ENCODE data around the gene TADA3.

Gene TADA3

GRCh38 chr3:9820543-9820942 lies 28.3 kb upstream of the TADA3 start:
- Mint-ChIP-seq H3K27me3 (no peaks in the 10 kb centered on the region), H3K9me3 (no peaks in the 10 kb centered on the region), H3K27ac (no peak overlapping the region), H3K4me1 (ENCODE audit: low read depth in 2 of 2) (peaks cover 2 to 3% of the 10 kb centered on the region in 2 donors), H3K36me3 (ENCODE audit: insufficient read depth) (peaks cover 6% of the 10 kb centered on the region), H3K4me3 (no peak overlapping the region)
- ATAC-seq (replicated peaks), result no peak
- no peak for DNase-seq

GRCh38 chr3:9818666-9819335 lies 26.5 kb upstream of the TADA3 start:
- no peak for DNase-seq
- Mint-ChIP-seq H3K4me3 (no peak overlapping the region), H3K36me3 (ENCODE audit: insufficient read depth) (peaks cover 6% of the 10 kb centered on the region), H3K9me3 (no peaks in the 10 kb centered on the region), H3K4me1 (ENCODE audit: low read depth in 2 of 2) (peaks cover under 1 to 2% of the 10 kb centered on the region in 2 donors), H3K27ac (peak overlapping the region in 1 of 2 donors; percentile 10), H3K27me3 (no peaks in the 10 kb centered on the region)
- ATAC-seq (replicated peaks), result no peak

GRCh38 chr3:9817436-9817835 lies 25.2 kb upstream of the TADA3 start:
- no peaks in the 10 kb centered on the region for H3K9me3 Mint-ChIP-seq
- H3K27me3 Mint-ChIP-seq, result no peaks in the 10 kb centered on the region
- H3K27ac Mint-ChIP-seq, result peak overlapping the region in 1 of 2 donors; percentile 72
- peaks cover 0 to 2% of the 10 kb centered on the region in 2 donors for H3K4me1 Mint-ChIP-seq (ENCODE audit: low read depth in 2 of 2)
- no peak for DNase-seq
- peaks cover 10% of the 10 kb centered on the region for H3K36me3 Mint-ChIP-seq (ENCODE audit: insufficient read depth)
- H3K4me3 Mint-ChIP-seq, result no peak overlapping the region
- no peak for ATAC-seq (replicated peaks)

- no peak for DNase-seq
- Mint-ChIP-seq H3K27me3 (no peaks in the 10 kb centered on the region), H3K4me3 (no peak overlapping the region), H3K9me3 (no peaks in the 10 kb centered on the region), H3K36me3 (ENCODE audit: insufficient read depth) (peaks cover 13% of the 10 kb centered on the region), H3K27ac (no peak overlapping the region), H3K4me1 (ENCODE audit: low read depth in 2 of 2) (peaks cover 5 to 8% of the 10 kb centered on the region in 2 donors)
- no peak for ATAC-seq (replicated peaks)
These were observed 23.7 kb upstream of the TADA3 start for GRCh38 chr3:9815986-9816385.

GRCh38 chr3:9812870-9813483 lies 20.7 kb upstream of the TADA3 start:
- Mint-ChIP-seq H3K27me3 (no peaks in the 10 kb centered on the region), H3K27ac (peak overlapping the region in 1 of 2 donors; percentile 63), H3K9me3 (no peaks in the 10 kb centered on the region), H3K4me1 (ENCODE audit: low read depth in 2 of 2) (peaks cover 30 to 32% of the 10 kb centered on the region in 2 donors), H3K4me3 (no peak overlapping the region), H3K36me3 (ENCODE audit: insufficient read depth) (peaks cover 17% of the 10 kb centered on the region)
- DNase-seq (no peak), ATAC-seq (replicated peaks) (no peak)

- Mint-ChIP-seq H3K4me1 (ENCODE audit: low read depth in 2 of 2) (peaks cover 40 to 42% of the 10 kb centered on the region in 2 donors), H3K27ac (peak overlapping the region; percentile 33 to 99)
These were observed 18.6 kb upstream of the TADA3 start for GRCh38 chr3:9810846-9811245.

GRCh38 chr3:9810433-9810770 lies 18.1 kb upstream of the TADA3 start:
- Mint-ChIP-seq H3K27ac (peak overlapping the region; percentile 33 to 99), H3K4me3 (peak overlapping the region; percentile 90 to 94), H3K27me3 (no peaks in the 10 kb centered on the region), H3K9me3 (no peaks in the 10 kb centered on the region), H3K4me1 (ENCODE audit: low read depth in 2 of 2) (peaks cover 44% of the 10 kb centered on the region in 2 donors), H3K36me3 (ENCODE audit: insufficient read depth) (peaks cover 34% of the 10 kb centered on the region)
- DNase-seq (no peak), ATAC-seq (replicated peaks) (no peak)

More at GRCh38 chr3:9810846-9811245, 18.6 kb upstream of the TADA3 start:
- Mint-ChIP-seq H3K27me3 (no peaks in the 10 kb centered on the region), H3K9me3 (no peaks in the 10 kb centered on the region), H3K36me3 (ENCODE audit: insufficient read depth) (peaks cover 30% of the 10 kb centered on the region), H3K4me3 (peak overlapping the region; percentile 90 to 94)
- ATAC-seq (replicated peaks) (no peak), DNase-seq (no peak)

- Mint-ChIP-seq H3K27me3 (no peaks in the 10 kb centered on the region), H3K4me1 (ENCODE audit: low read depth in 2 of 2) (peaks cover 45 to 46% of the 10 kb centered on the region in 2 donors), H3K9me3 (no peaks in the 10 kb centered on the region), H3K4me3 (peak within 1 kb of the TSS; percentile 90 to 94), H3K36me3 (ENCODE audit: insufficient read depth) (peaks cover 40% of the 10 kb centered on the region), H3K27ac (peak within 1 kb of the TSS; percentile 98 to 99)
- peak; percentile 25 to 30 (median 26) for DNase-seq
- ATAC-seq (replicated peaks), result peak; percentile 70
These were observed 17.6 kb upstream of the TADA3 start, which contains the start of gene TTLL3 for GRCh38 chr3:9809615-9810432. Gene TTLL3 (plus strand): TSS chr3:9810262. CDS start chr3:9810662, 400 bp downstream.

GRCh38 chr3:9809239-9809614 lies 17.0 kb upstream of the TADA3 start:
- peaks cover 46% of the 10 kb centered on the region for H3K36me3 Mint-ChIP-seq (ENCODE audit: insufficient read depth)
- H3K4me3 Mint-ChIP-seq, result peak overlapping the region; percentile 90 to 94
- peak overlapping the region; percentile 98 to 99 for H3K27ac Mint-ChIP-seq
- peaks cover 45 to 46% of the 10 kb centered on the region in 2 donors for H3K4me1 Mint-ChIP-seq (ENCODE audit: low read depth in 2 of 2)
- H3K27me3 Mint-ChIP-seq, result no peaks in the 10 kb centered on the region
- ATAC-seq (replicated peaks), result no peak
- DNase-seq, result no peak
- no peaks in the 10 kb centered on the region for H3K9me3 Mint-ChIP-seq

GRCh38 chr3:9808345-9809037 lies 16.2 kb upstream of the TADA3 start:
- peak; percentile 68 for ATAC-seq (replicated peaks)
- Mint-ChIP-seq H3K36me3 (ENCODE audit: insufficient read depth) (peaks cover 53% of the 10 kb centered on the region), H3K27ac (peak overlapping the region; percentile 98 to 99), H3K27me3 (no peaks in the 10 kb centered on the region), H3K9me3 (no peaks in the 10 kb centered on the region), H3K4me3 (peak overlapping the region; percentile 90 to 94), H3K4me1 (ENCODE audit: low read depth in 2 of 2) (peaks cover 48 to 49% of the 10 kb centered on the region in 2 donors)
- peak; percentile 32 to 35 (median 32) for DNase-seq

- ATAC-seq (replicated peaks) (no peak), DNase-seq (no peak)
- H3K36me3 Mint-ChIP-seq (ENCODE audit: insufficient read depth), result peaks cover 55% of the 10 kb centered on the region
- peak overlapping the region; percentile 90 to 94 for H3K4me3 Mint-ChIP-seq
- no peaks in the 10 kb centered on the region for H3K9me3 Mint-ChIP-seq
- H3K4me1 Mint-ChIP-seq (ENCODE audit: low read depth in 2 of 2), result peaks cover 51 to 54% of the 10 kb centered on the region in 2 donors
- peak overlapping the region; percentile 98 to 99 for H3K27ac Mint-ChIP-seq
- no peaks in the 10 kb centered on the region for H3K27me3 Mint-ChIP-seq
These were observed 15.7 kb upstream of the TADA3 start for GRCh38 chr3:9807981-9808344.

GRCh38 chr3:9806688-9807589 lies 14.7 kb upstream of the TADA3 start:
- Mint-ChIP-seq H3K4me3 (no peak overlapping the region), H3K36me3 (ENCODE audit: insufficient read depth) (peaks cover 65% of the 10 kb centered on the region), H3K9me3 (no peaks in the 10 kb centered on the region), H3K4me1 (ENCODE audit: low read depth in 2 of 2) (peaks cover 51 to 57% of the 10 kb centered on the region in 2 donors), H3K27ac (peak overlapping the region; percentile 75 to 80), H3K27me3 (no peaks in the 10 kb centered on the region)
- DNase-seq (no peak), ATAC-seq (replicated peaks) (no peak)

All from effector memory CD8-positive, alpha-beta T cell (primary cell).